GM18520 (cell line): ENCODE data around the gene PPOX.

Experiments
- ATAC-seq: cut with Tn5 transposase; IDR thresholded peaks from one replicate; pipeline ENCODE4 v1.9.1; 2021; ENCODE audit not compliant: unreplicated experiment

PPOX gene

DNA sequence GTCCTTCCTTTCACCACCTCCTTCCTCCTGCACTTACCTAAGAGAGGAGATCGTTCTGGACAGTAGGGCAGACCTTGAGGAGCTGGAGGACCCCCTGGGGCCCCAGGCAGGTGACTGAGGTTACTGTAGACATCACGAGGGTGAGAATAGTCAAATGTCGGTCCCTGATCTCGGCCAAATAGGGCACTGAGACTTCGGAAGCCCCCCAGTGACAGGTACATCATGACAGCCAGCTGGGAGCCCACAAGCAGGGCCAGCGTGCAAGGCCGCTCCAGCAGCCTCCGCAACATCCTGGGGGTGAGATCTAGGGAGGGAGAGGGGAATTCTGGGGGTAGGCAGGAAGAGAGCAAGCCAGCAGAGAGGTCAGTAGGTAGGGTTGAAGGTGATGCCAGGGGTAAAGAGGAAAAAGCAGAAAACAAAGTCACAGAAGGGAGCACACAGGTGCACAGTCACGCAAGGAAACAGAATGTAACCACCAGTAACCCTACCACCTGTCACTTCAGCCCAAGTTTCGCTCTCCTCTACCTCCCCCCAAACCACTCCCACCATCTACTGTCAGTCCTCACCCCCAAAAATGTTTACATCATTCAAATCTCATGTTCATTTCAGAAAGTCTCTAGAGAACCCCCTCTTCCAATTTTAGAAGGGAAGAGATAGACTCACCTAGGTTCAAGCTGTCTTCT lies 9.7 kb downstream of the PPOX start:
- ATAC-seq = no peak

DNA sequence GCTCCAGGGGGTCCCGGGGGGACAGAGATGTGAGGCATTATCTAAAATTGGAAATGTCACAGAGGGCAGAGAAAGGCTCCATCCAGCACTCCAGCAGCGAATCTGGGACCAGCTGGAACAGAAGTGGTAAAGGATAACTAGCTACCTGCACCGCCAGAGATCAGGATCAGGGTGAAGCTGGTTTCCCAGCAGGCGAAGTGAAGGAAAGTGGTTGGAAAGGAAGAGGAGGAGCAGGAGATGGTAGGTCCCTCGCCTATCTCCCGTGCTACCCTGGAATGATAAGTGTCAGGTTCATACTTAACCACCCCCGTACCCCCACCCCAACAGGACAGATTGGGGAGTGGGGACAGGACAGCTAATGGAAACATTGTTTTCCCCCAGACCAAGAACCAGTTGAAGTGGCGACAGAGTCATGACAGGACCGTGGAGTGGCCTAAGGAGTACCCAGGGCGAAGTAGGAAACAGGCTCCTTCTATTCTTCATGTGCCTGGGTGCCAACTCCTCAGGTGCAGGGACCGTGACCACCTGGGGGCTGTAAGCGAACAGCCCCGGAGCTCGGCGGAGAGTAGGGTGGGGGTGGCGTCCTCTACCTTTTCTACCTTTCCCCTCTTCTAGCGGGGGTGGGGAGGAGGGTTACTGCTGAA lies 10.4 kb downstream of the PPOX start:
- no peak for ATAC-seq

- ATAC-seq = peak; percentile 52
Observed at GRCh38 chr1:161177112-161177935, 11.1 kb downstream of the PPOX start, which contains the start of gene B4GALT3. B4GALT3 (minus strand) TSS chr1:161177507; CDS start chr1:161176060, 1,447 bp downstream.

GRCh38 chr1:161177936-161178244 lies 11.7 kb downstream of the PPOX start:
- no peak for ATAC-seq

DNA sequence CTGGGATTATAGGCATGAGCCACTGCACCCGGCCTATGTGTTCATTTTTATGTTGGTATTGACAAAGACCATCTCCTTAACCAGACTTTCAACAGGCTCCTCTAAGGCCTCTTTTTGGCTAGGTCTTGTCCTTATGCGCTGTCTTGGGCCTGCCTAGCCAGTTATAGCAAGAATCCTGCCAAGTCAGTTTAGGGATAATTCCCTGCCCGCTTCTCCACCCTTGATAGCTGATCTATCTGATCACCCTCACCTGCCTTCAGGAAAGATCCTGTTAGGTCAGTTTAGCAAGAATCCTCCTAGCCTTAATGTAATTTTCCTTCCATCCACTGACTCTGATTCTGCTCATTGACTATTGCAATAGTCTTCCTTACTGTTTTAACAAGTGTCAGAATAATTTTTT lies 13.5 kb downstream of the PPOX start:
- ATAC-seq = no peak

DNA sequence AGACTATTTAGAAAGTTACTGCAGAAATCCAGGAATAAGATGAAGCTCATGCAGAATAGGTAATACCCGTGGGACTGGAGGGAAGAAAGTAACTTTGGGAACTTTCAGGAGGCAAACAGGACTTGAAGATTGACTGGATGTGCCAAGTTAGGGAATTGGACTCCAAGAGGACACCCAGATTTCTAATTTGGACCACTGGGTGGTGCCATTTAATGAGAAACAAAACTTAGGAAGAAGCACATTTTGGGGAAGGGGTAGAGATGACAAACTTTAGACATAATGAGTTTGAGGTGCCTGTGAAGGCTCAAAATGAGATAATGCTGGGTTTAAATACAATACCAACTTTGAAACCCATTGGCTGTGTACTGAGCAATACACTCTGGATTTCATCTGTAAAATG lies 14.4 kb downstream of the PPOX start:
- no peak for ATAC-seq

GRCh38 chr1:161182214-161182613 lies 16.0 kb downstream of the PPOX start:
- peak; percentile 36 for ATAC-seq

- peak; percentile 67 for ATAC-seq
Observed at GRCh38 chr1:161185282-161185682, 19.1 kb downstream of the PPOX start.

DNA sequence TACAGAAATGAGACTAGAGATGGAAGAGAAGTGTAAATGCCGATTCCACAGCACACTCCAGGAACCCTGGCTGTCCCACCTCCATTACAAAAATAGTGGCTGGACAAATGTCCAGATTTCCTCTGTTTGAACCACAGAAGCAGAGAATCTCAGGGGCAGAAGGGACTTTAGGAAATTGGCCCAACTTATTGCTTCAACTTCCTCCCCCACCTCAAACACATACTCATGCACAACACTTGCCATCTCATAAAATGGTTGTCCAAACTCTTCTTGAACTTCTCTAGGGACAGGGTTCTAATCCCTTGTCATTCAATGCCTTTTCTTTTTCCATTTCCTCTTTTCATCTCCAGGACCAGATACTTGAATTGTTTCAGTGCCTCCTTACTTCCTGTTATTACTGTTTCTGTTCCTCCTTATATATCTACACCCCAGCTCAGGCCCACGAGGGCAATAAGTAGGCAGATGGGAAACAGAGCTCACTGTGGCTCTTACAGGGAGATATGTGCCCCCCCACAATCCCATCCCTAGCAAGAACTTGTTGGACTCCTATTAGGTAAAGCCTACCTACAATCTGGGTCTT lies 19.6 kb downstream of the PPOX start:
- ATAC-seq = no peak

DNA sequence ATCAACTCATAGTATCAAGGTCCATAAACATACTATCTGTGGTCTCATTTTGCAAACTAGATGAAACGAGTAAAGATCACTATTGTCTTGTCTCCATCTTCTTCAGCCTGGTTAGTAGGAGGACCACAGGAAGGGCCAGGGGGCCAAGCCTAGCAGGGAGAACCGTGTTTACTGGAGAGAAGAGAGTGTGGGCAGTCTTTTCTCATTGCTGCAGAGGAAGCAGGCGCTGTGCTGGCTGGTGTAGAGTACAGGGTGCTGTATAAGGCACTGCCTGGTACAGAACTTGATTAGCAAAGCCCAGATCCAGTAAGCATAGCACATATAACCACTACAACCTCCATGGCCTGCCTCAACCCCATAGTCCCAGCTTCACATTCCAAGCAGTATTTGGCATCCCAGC lies 21.1 kb downstream of the PPOX start:
- ATAC-seq = no peak

GRCh38 chr1:161188381-161188780 lies 22.2 kb downstream of the PPOX start:
- no peak for ATAC-seq

DNA sequence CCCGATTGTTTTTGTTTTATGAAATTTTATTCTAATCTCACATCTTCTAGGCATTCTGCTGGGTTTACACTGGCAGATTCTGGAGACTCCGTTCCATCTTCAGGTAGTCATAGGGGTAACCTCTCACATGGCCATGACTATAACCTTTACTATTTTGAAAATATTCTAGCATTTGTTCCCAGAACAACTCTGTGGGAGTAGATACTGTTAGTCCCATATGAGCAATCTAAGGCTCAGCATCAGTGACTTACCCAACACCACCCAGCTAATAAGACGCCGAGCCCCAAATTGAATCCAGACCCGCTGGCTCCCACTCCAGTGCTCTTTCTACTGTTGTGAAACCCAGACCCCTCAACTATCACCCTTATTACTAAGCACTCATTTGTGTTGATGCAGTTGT lies 22.8 kb downstream of the PPOX start:
- no peak for ATAC-seq

DNA sequence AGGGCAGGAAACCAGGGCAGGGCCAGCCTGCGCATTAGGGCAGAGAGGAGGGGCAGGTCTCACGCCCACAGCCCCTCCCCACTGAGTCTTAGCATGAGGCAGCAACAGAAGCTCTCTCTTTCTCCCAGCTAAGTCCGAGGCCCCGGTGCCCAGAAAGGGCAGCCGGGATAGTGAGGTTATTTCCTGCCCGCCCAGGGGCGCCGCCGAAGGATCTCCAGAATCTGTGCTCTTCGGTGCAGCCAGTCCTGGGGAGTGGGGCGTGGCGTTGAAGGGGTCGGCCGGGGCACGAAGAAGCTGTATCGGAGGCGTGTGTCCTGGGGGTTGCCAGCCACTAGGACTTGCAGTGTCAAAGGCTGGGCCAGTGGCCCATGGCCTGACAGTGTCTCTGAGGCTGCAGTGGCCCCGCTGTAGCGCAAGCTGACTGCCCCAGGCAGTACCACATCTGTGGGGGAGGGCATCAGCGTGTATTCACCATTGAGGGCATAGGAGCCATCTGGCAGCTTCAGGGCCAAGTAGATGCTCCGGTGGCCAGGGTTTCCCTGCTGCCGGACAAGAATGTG lies 24.8 kb downstream of the PPOX start:
- no peak for ATAC-seq

GRCh38 chr1:161191971-161192370 lies 25.7 kb downstream of the PPOX start:
- ATAC-seq = no peak

- ATAC-seq = peak; percentile 46
Observed at GRCh38 chr1:161192476-161193465, 26.5 kb downstream of the PPOX start.

DNA sequence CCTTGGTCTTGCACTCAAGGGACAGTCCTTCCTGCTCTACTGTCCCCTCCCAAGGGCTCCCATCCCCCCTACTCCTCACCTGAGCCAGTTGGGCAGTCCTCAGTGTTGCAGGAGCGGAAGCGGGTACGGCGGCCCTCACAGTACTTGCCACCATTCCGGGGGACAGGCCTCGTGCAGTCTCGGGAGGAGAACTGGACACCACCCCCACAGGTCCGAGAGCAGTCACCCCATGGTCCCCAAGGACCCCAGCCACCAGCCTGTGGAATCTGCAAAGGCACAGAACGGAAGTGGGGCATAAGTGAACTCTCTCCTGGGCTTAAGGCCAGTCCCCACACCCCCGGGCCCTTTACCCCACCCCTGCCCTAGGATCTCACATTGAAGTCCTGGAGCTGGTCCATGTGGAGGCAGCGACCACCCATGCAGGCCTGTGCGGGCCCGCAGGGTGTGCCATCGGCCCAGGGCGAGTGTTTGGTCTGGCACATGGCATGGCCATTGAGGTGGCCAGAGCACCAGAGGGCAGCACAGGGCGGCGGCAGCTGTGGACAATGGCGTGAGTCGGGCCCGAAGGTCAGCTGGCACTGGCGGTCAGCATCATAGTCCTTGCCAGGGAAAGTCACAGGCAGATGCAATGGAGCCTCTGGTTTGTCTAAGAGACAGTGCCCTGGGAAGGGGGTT lies 27.5 kb downstream of the PPOX start:
- ATAC-seq = no peak

GRCh38 chr1:161195171-161195570 lies 28.9 kb downstream of the PPOX start:
- ATAC-seq = no peak

DNA sequence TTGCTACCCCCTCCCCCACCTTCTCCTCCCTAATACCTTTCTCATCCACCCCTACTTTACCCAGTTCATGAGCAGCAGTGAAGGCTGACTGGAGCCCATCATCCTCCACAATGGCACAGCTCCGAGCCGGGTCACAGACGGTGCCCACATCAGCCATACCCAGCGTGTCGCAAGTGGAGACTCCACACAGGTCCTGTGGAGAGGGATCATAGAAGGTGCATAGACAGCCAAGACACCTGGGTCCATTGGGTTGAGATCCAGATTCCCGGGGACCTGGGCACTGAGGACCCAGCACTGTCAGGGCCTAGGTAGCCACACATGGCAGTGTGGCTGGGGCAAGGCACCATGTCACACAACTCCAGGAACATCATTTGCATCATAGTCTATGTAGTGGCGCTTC lies 29.9 kb downstream of the PPOX start:
- ATAC-seq = no peak
